Bronchial epithelial cell (primary cell): ENCODE data around the gene FOXA3. TPM values are rescaled to one million over a fixed set of nuclear protein-coding genes. Genes with fewer than 3 reads are reported as not detected.

Experiments used
- DNase-seq: peaks from one replicate; pipeline ENCODE4 v3.0.0-alpha.2; 2010; ENCODE audit warnings: low read depth
- FAIRE-seq: peaks from 2 replicates; lab custom pipeline; 2011; peaks lifted over from hg19 to GRCh38; lab: Jason Lieb, UNC
- H3K27me3 ChIP-seq: 2 replicates; pipeline ENCODE4 v1.5.1; 2011; ENCODE audit warnings: low read length; ENCODE audit not compliant: control insufficient read depth, insufficient read depth
- H3K36me3 ChIP-seq: 2 replicates; pipeline ENCODE4 v1.5.1; 2011; ENCODE audit warnings: low read length; ENCODE audit not compliant: control insufficient read depth, insufficient read depth
- H3K4me3 ChIP-seq: 2 replicates; pipeline ENCODE4 v1.5.1; 2011; ENCODE audit warnings: mild to moderate bottlenecking, low read depth, low read length, control low read depth
- CTCF ChIP-seq: IDR thresholded peaks from 2 replicates; pipeline ENCODE4 v1.5.1; 2011; ENCODE audit warnings: mild to moderate bottlenecking, moderate library complexity, low read length, control low read depth, inconsistent platforms; ENCODE audit not compliant: insufficient read depth, severe bottlenecking
- total RNA-seq: library from RNA; depleted of rRNA; stranded (reverse); fragments of >200 nt; gene quantifications from 2 replicates; pipeline ENCODE4 v1.2.1, GENCODE V29; 2014

FOXA3 gene
- total RNA-seq, 1 donor from 2014 or later = not detected

GRCh38 chr19:45913874-45914830, 50.0 kb downstream of the FOXA3 start, which contains the start of gene NANOS2:
Gene NANOS2, minus strand, starts transcription at chr19:45914778. Its CDS starts 85 bp downstream, at chr19:45914693.
- no peak for DNase-seq
- no peaks in the 10 kb centered on the region for H3K36me3 ChIP-seq
- FAIRE-seq = no peak
- no peaks in the 10 kb centered on the region for H3K27me3 ChIP-seq
- no peak within 1 kb of the TSS for H3K4me3 ChIP-seq
- TF ChIP-seq CTCF = no peak

- no peak for DNase-seq
- Histone ChIP-seq H3K36me3 (no peaks in the 10 kb centered on the region), H3K4me3 (no peak overlapping the region), H3K27me3 (no peaks in the 10 kb centered on the region)
- no peak for TF ChIP-seq CTCF
- no peak for FAIRE-seq
Observed at GRCh38 chr19:45917421-45918091, 53.4 kb downstream of the FOXA3 start.

GRCh38 chr19:45918721-45919120, 54.6 kb downstream of the FOXA3 start:
- Histone ChIP-seq H3K4me3 (no peak overlapping the region), H3K36me3 (no peaks in the 10 kb centered on the region), H3K27me3 (no peaks in the 10 kb centered on the region)
- no peak for TF ChIP-seq CTCF
- DNase-seq (no peak), FAIRE-seq (no peak)

GRCh38 chr19:45919678-45920077, 55.6 kb downstream of the FOXA3 start:
- FAIRE-seq = no peak
- H3K36me3 ChIP-seq = no peaks in the 10 kb centered on the region
- no peak for DNase-seq

GRCh38 chr19:45920458-45920857, 56.3 kb downstream of the FOXA3 start:
- TF ChIP-seq CTCF = no peak
- Histone ChIP-seq H3K27me3 (no peaks in the 10 kb centered on the region), H3K36me3 (no peaks in the 10 kb centered on the region), H3K4me3 (no peak overlapping the region)
- DNase-seq (no peak), FAIRE-seq (no peak)

More at GRCh38 chr19:45919678-45920077, 55.6 kb downstream of the FOXA3 start:
- no peaks in the 10 kb centered on the region for H3K27me3 ChIP-seq
- TF ChIP-seq CTCF = no peak
- H3K4me3 ChIP-seq = no peak overlapping the region
